NCI-H1105 (cell line): ENCODE results near the gene ELF2.
"Not testable (repeated sequence)": the region's sequence is repeated elsewhere in the genome, so short reads cannot be mapped to it uniquely, and the experiment has no call there.

Experiments used
- DNase-seq: peaks from one replicate; lab custom pipeline; 2025; lab: John Stamatoyannopoulos, UW

The ELF2 gene

DNA sequence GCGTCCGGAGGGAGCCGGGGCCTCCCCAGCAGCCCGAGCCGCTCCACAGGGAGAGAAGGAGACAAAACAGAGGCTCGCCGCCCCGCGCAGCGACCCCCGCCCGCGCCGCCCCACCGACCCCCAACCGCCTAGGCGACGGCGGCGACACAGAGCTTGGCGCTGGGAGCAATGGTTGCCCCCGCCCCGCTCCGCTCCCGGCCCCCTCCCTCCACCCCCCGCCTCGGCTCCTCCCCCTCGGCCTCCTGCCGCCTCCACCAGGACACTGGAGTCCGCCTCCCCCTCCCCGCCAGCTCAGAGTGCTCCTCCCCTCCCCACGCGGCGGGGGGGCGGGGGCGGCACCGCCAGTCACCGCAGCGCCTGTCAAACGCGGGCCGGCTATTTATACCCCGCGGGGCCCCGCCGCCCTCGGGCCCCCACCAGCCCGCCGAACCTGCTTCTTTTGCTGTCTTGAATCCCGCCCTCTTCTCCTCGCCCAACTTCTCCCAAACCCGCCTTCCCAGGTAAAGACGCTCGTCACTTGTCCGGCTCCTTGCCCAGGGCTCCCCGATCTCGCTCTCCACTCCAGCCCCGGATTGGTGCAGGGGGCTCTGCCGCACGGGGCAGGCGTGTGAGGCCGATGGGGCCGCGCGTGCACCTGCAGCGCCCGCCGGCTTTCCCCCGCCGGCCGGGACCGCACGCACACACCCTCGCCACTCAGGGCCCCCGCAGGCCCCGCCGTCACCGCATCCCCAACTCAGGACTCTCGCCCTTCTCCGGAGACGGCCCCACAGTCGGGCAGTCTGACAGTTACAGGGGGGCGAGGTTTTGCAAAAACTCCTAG, at the start of gene ELF2:
ELF2 (minus strand) TSS at position 170 of the 820 bp plus-strand sequence. CDS start 39,517 bp downstream, outside the sequence.
- DNase-seq = peak; percentile 67

DNA sequence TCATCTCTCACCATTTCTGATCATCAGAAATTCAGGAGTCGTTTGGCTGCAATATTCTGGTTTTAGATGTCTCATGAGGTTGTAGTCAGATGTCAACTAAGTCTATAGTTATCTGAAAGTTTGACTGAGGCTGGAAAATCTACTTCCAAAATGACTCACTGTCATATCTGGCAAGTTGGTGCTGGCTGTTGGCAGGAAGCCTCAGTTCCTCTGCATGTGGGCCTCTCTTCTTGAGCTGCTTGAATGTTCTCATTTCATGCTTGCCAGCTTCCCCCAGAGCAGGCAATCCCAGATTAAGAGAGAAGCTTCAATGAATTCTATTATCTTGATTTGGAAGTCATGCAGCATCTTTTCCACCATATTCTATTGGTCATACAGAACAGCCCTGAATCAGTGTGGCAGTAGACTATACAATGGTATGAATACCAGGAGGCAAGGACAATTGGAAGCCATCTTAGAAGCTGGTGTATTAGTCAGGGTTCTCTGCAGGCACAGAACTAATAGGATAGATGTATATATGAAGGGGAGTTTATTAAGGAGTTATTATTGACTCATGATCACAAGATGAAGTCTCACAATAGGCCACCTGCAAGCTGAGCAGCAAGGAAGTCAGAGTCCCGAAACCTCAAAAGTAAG, 46.8 kb upstream of the ELF2 start:
- no peak for DNase-seq

DNA sequence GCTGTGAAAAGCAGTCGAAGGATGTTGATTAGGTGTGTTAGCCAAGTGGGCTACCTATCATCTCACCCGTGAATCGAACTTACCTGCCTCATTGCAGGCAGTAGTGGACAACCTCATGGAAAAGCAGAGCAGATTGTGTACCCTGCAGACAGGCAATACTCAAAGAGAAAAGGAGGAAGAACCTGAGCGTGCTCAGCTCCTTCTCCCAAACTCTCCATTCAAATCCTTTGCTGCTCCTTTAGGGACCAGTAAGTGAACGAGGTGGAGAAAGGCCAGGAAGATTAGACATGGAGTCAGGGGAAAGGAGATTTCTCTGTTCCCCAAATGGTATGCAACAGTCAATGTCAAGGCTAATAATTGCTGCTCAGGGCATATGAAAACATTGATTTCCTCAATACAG, 45.2 kb upstream of the ELF2 start:
- no peak for DNase-seq

DNA sequence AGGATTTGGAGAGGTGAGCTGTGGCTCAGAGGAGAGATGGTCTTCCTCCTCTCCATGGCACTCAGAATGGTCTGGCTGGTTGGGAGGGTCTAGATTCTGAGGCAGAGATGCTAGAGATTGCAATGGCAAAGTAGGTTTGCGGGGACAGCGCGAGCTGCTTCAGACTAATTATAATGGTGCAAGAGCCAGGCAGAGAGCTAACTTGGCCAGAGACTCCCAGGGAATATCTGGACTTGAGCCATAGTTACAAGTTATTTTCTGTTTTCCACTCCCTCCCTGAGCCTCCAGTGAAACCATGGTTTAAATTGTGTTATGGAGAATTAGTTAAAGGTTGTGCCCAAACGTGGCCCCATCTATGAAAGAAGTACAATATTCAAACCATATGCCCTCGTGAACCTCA, 44.7 kb upstream of the ELF2 start:
- no peak for DNase-seq

DNA sequence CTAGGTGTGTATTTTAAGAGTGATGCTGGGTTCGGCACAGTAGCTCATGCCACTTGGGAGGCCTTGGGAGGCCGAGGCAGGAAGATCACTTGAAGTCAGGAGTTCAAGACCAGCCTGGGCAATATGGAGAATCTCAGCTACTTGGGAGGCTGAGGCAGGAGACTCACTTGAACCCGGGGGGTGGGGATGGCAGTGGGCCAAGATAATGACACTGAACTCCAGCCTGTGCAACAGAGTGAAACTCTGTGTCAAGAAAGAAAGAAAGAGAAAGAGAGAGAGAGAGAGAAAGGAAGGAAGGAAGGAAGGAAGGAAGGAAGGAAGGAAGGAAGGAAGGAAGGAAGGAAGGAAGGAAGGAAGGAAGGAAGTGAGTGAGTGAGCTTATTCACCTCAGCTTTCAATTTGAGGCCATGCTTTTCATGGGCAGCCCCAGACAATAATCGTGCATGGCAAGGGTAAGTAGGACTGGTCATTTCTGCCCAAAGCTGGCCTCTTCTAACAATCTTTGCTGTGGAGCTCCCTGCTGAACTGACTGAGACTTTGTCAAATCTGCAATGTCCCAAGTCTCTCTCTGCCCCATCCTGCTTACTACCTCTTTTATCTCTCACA, 42.5 kb upstream of the ELF2 start:
- no peak for DNase-seq

DNA sequence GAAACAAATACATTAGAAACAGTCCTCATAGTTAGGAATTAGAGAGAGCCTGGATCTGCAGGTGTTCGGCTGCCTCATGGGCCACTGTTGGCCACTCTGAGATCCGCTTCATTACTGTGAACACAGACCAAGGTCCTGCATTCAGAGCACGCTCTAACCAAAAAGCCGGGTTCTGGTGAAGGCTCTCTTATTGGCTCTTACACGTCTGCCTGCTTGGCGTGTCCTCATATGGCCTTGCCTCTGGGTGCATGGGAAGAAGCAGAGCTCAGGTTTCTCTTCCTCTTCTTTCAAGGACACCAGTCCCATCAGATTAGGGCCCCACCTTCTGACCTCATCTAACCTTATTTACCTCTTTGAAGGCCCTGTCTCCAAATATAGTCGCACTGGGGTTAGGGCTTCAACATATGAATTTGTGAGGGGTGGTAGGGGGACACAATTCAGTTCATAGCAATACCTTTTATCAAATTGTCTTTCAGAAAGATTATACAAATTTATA, 37.1 kb upstream of the ELF2 start:
- no peak for DNase-seq

DNA sequence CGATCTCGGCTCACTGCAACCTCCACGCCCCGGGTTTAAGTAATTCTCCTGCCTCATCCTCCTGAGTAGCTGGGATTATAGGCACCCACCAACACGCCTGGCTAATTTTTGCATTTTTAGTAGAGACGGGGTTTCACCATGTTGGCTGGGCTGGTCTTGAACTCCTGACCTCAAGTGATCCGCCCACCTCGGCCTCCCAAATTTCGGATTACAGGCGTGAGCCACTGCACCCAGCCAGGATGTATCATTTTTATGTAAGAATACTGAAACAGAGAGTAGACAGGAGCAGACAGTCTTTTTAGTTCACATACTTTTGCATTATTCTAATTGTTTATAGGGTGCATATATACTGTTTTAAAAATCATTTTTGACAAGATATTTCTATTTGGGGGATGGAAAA, 36.6 kb upstream of the ELF2 start:
- not testable (repeated sequence) for DNase-seq

DNA sequence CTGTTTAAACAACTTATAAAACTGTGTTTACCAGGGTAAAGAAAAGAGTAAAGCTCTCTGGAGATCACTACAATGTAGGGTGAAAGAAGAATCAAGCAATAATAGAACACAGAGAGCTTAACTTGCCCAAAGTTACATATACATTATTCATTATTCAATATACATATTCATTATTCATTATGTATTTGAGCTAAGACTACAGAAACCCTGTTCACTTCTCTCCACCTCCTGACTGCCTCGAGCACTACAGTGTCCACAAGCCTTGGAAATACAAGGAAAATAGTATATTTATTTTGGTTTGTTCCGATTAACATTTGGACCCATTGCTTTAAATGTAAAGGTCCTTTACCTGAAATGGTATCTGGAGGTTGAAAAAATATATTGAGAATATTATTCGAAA, 35.9 kb upstream of the ELF2 start:
- no peak for DNase-seq

DNA sequence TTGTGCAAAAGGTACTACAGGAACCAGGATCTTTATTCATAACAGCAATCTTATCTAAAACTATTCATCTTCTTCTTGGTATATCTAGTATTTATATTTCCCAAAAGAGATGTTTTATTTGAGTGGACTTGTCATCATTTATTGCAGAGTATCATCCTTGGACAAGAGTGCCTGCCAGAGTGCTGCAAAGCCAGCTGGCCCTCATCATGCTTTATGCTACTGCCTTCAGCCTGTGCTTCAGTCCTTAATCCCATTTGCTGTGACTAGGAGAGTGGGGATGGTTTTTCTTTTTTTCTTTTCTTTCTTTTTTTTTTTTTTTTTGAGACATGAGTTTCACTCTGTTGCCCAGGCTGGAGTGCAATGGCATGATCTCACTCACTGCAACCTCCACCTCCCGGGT, 33.5 kb upstream of the ELF2 start:
- no peak for DNase-seq

DNA sequence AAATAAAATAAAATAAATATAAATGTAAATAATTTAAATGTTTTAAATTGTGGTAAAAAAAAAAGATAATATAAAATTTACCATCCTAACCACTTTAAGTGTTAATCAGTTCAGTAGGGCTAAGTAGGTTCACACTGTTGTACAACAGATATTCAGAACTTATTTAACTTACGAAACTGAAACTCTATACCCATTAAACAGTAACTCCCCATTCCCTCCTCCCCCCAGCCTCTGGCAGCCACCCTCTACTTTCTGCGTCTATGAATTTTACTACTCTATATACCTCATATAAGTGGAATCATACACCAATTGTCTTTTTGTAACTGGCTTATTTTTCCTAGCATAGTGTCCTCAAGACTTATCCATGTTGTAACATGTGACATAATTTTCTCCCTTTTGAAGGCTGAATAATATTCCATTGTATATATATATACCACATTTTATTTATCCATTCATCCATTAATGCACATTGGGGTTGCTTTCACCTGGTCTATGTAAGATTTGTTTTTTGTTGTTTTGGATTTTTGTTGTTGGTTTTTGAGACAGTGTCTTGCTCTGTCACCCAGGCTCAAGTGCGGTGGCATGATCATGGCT, 32.5 kb upstream of the ELF2 start:
- no peak for DNase-seq

DNA sequence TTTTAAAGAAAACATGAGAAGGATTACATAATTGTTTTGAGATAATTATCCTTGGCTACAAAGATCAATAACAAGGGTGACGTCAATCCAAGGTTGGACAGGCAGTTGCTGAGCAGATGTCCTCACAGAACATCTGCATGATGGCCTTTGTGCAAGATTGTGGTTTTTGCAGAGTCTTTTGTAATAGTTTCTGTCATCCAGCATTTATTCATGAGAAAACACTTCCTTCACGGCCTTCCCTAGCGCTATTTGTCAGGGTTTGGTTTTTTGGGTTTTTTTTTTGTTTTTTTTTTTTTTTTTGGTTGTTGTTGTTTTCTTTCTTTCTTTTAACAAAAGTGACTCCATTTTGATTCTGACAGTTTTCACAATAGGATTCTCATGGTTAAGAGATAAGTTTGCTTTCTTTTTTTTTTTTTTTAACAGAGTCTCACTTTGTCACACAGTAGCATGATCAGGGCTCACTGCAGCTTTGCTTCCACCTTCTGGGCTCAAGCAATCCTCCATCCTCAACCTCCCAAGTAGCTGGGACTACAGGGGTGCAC, 31.5 kb upstream of the ELF2 start:
- DNase-seq = no peak

DNA sequence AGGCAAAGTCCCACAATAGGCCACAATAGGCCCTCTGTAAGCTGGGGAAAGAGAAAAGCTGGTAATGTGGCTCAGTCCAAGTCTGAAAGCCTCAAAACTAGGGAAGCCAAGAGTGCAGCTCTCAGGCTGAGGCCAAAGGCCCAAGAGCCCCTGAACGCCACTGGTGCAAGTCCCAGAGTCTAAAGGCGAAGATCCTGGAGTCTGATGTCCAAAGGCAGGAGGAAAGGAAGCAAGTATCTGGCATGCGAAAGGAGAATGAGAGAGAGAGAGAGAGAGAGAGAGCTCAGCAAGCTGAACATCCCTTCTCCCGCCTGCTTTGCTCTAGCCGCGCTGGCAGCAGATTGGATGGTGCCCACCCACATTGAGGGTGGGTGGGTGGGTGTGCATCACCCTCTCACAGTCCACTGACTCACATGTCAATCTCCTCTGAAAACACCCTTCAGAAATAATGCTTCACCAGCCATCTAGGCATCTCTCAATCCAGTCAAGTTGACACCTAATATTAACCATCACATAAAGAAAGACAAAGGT, 30.9 kb upstream of the ELF2 start:
- DNase-seq = no peak

DNA sequence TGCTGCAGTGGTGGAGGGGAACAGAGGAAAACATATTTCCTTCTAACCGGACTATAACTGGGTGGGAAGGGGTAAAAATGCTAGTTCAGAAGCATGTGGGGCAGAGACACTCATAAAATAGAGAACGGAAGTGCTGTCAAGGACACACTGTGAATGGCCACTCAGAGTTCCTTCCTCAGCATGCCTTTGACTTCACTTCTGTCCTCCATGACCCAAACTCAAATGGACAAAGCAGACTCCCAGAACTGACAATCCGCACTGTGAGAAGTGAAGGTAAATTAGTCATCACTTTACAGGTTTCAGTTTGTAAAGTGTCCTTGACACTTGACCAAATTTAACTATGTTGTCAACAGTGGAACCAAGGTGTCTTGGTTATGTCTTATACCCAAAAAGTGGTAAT, 30.2 kb upstream of the ELF2 start:
- DNase-seq = no peak

DNA sequence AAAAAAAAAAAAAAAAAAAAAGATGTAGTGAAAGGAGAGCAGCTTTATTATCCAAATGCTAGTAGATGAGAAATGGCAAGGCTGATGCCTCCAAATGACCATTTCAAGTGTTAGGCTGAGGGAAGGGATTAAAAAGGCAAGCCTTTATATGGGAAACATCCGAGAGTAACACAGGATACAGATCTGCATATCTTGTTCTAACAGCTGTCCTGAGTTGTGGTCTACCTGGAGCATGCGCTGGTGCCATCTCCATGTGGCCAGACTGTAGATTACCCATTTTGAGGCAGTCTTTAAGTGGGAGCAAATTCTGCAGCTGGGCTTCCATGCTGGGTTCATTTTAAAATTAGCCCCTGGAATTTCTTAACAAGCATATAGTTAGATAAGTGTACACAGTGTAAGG, 26.0 kb upstream of the ELF2 start:
- no peak for DNase-seq

DNA sequence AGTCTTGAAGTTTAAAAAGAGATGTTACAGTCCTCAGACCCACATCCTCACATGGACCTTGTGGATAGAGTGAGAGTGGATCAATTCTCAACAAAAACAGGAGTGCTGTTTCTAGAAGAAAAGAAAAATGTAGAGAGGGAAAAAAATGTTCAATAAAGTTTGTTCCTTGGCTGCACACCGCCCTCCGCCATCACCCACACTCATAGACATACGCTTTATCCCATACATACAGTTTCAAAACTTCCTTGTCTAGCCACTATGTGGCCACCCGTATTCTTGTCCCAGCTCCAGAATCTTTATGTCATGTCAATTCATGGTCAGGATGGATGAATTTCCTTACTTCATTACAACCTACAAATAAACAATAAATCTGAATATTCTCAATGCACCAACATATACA, 23.5 kb upstream of the ELF2 start:
- no peak for DNase-seq

DNA sequence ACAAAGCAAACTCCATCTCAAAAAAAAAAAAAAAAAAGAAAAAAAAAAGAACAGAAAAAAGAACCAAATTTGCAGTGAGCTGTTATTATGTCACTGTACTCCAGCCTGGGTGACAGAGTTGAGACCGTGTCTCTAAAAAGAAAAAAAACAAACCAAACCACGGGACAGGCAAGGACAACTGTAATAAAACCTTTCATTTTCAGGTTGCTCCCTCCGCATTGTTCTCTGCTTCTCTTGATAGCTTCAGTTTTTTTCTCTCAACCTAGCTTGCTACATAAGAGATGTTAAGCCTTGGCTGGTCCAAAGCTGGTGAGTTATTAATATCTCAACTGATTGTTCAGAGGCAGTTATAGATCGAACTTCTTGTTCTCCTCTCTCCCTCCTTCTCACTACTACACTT, 23.1 kb upstream of the ELF2 start:
- DNase-seq = no peak

DNA sequence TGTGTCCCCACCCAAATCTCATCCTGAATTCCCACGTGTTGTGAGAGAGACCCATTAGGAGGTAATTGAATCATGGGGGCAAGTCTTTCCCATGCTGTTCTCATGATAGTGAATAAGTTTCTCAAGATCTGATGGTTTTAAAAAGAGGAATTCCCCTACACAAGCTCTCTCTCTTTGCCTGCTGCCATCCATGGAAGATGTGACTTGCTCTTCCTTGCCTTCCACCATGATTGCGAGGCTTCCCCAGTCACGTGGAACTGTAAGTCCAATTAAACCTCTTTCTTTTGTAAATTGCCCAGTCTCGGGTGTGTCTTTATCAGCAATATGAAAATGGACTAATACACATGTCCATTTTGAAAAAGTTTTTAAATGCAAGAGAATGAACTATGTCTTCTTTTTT, 20.2 kb upstream of the ELF2 start:
- not testable (repeated sequence) for DNase-seq

DNA sequence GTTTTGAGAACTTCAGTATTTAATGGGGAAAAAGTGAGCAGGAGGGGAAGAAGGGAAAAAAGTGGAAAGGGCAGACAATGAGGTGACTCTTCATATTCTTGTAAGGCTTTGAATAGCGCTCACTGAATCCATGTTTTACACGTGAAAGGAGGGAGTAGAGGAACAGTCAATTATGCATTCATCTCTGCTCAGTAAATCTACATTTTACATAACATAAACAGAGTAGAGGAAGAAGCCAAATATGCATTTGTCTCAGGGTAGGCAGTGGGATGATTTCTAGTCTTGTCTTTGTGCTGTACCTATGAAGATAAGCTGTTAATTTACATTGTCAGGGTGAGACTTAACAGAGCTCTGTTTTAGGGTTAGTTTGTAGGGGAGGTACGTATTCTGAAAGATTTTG, 19.4 kb upstream of the ELF2 start:
- DNase-seq = no peak

DNA sequence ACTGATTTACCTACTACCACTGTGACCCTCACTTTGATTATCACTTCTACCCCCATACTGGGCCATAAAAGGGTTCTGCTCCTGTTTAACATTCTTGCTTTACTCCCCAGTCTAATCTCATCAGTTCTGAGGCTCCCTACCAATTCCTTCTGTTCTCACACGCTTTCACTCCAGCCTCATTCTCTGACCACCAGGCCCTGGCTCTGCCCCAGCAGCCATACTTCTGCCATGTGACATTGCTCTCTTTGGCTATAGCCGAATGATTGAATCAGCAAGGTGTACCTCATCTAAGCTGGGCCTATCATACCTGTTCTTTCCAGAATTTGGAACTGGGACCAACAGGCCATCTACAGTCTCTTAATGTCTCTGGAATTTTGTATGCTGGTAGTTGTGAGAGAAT, 14.4 kb upstream of the ELF2 start:
- DNase-seq = no peak

DNA sequence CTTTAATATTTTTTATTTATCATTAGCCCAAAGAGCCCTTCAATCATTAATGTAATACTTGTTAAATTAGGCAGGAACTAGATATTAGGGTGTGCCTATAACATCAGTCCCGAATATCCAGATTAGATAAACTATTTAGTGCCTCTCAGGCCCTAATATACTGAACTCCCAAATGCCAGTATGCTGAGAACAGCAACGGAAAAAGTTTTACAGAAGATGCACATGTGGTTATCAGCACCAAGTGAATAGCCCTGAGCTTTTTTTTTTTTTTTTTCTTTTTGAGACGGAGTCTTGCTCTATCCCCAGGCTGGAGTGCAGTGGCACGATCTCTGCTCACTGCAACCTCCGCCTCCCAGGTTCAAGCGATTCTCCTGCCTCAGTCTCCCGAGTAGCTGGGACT, 13.0 kb upstream of the ELF2 start:
- no peak for DNase-seq

DNA sequence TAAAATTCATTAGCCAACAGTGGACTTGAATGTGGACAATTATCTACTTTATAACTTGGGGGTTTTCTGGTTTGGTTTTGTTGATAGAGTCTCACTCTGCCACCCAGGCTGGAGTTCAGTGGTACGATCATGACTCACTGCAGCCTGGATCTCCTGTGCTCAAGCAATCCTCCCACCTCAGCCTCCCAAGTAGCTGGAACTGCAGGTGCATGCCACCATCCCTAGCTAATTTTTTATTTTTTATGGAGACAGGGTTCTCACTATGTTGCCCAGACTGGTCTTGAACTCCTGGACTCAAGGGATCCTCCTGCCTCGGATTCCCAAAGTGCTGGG, 12.4 kb upstream of the ELF2 start:
- DNase-seq = no peak

DNA sequence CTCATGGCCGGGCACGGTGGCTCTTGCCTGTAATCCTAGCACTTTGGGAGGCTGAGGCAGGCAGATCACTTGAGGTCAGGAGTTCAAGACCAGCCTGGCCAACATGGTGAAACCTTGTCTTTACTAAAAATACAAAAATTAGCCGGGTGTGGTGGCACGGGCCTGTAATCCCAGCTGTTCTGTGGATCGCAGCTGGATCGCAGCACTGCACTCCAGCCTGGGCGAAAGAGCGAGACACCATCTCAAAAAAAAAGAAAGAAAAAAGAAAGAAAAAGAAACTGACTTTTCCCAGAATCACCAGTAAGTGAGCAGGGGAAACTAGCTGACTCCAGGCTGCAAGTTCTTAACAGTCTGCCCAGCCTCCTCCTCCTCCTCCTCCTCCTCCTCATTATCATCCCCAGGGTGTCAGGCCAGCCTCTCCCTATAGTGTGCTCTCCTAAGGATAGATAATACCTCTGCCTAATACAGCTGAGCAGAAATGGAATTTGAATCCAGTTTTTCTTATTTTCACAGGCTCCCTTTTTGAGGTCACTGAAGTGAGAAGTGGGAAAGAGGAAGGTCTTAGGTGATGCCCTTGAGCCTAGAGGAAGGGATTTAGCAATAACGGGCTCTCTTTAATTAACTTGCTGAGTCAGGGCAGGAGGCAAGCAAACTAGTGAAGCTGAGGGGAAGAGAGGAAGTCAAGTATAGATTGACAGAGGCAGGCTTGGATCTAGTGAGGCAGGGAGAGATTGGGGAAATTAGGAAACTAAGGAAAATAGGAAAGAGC, 11.8 kb upstream of the ELF2 start:
- DNase-seq = no peak
